Retinal pigment epithelial cell (primary cell): ENCODE results near the gene TSHZ1.
"Not testable (repeated sequence)": the region's sequence is repeated elsewhere in the genome, so short reads cannot be mapped to it uniquely, and the experiment has no call there.

Experiments used
- DNase-seq: peaks from one replicate; pipeline ENCODE4 v3.0.0-alpha.2; 2010; ENCODE audit warnings: low read depth
- H3K4me3 ChIP-seq: 2 replicates; pipeline ENCODE4 v1.5.1; 2011; ENCODE audit warnings: mild to moderate bottlenecking, low read length, control low read depth, moderate library complexity
- TF ChIP-seq, protein P1 (sequence below): conservative IDR thresholded peaks from 2 replicates; pipeline ENCODE4 v1.5.1; 2011; ENCODE audit warnings: low read depth, low read length, control low read depth, inconsistent platforms

Gene TSHZ1

DNA sequence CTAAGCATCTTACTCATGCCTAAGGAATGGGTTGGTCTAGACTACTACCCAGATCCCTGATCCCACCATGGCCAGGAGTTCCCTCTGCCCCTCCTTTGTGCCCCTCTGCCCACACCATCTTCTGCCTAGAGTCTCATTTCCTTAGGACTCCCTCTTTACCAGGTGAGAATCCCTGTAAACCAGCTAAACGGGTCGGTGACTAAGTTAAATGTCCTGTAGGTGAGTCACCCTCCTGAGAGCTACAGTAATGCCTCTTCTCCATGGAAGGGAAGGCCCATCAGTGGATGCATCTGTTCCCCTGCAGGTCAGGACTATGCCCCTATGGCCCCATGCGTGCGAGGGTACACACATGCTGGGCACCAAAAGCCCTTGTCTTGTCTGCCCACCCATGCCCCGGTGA, 27.1 kb upstream of the TSHZ1 start:
- no peak for DNase-seq
- no peak overlapping the region for H3K4me3 ChIP-seq
- TF ChIP-seq, protein P1, sequence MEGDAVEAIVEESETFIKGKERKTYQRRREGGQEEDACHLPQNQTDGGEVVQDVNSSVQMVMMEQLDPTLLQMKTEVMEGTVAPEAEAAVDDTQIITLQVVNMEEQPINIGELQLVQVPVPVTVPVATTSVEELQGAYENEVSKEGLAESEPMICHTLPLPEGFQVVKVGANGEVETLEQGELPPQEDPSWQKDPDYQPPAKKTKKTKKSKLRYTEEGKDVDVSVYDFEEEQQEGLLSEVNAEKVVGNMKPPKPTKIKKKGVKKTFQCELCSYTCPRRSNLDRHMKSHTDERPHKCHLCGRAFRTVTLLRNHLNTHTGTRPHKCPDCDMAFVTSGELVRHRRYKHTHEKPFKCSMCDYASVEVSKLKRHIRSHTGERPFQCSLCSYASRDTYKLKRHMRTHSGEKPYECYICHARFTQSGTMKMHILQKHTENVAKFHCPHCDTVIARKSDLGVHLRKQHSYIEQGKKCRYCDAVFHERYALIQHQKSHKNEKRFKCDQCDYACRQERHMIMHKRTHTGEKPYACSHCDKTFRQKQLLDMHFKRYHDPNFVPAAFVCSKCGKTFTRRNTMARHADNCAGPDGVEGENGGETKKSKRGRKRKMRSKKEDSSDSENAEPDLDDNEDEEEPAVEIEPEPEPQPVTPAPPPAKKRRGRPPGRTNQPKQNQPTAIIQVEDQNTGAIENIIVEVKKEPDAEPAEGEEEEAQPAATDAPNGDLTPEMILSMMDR, result no peak

DNA sequence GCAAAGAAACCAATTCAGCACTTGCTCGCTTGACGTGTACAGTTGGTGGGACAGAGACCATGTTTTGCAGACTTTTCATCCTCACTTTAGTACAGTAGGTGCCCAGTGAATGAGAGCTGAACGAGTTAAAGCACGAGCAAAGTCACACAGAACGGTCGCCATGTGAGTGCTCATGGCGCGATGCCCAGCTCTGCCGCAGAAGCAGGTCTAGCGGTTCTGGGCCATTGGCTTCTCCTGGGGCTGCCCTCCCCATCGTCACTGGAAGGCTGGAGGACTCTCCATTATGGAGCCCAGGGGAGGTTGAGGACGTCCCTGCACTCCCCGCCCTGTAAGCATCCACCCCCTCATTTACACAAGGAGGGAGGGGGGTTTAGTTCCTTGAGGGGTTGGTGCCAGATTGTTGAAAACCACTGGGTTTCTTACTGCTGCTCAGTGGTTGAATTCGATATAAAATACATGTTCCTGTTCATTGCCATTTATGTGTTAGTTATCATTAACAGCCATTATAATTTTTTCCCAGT, 26.6 kb upstream of the TSHZ1 start:
- no peak overlapping the region for H3K4me3 ChIP-seq
- DNase-seq, result no peak
- TF ChIP-seq, protein P1, result no peak

DNA sequence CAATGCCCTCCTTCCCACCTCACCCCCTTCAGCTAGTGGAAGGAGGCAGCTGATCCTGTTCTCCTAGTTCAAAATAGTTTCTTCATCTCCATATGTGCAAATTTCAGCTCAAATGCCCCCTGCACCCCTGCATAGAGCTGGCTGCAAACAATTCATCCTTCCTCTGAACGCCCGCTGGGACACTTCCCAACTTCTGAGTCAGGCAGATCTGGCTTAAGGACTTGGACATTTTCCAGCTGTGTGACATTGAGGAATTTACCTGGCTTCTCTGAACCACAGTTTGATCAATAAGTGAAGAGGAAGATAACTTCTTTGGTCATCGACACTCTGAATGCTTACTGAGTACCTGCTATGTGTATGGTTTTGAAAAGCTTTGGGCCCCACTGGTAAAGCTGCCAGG, 25.1 kb upstream of the TSHZ1 start:
- H3K4me3 ChIP-seq, result no peak overlapping the region
- DNase-seq, result no peak
- TF ChIP-seq, protein P1, result no peak

DNA sequence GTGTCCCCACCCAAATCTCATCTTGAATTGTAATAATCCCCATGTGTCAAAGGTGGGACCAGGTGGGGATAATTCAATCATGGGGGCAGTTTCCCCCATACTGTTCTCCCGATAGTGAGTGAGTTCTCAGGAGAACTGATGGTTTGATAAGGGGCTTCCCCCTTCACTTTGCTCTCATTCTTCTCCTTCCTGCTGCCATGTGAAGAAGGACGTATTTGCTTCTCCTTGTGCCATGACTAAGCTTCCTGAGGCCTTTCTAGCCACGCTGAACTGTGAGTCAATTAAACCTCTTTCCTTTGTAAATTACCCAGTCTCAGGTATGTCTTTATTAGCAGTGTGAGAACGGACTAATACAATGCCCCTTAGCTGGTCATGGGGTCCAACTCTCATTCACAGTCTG, 22.9 kb upstream of the TSHZ1 start:
- not testable (repeated sequence) for DNase-seq, H3K4me3 ChIP-seq

DNA sequence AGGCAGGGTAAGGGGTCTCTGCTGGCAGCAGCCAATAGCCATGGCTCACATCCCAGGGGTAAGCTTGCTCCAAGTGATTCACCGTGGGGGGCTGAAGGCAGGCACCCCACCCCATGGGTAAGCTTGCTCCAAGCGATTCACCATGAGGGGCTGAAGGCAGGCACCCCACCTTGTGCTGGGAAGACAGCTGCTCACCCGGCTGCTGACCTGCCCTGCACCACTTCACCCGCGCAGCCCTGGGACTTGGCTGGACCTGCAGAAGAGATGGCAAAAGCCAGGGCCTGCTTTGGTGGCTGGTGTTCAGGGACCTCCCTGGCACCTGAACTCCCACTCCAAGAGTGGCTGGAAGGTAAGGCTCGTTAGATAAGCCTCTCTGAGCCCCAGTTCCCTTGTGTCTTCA, 20.9 kb upstream of the TSHZ1 start:
- TF ChIP-seq, protein P1, result no peak
- no peak overlapping the region for H3K4me3 ChIP-seq
- DNase-seq, result no peak

DNA sequence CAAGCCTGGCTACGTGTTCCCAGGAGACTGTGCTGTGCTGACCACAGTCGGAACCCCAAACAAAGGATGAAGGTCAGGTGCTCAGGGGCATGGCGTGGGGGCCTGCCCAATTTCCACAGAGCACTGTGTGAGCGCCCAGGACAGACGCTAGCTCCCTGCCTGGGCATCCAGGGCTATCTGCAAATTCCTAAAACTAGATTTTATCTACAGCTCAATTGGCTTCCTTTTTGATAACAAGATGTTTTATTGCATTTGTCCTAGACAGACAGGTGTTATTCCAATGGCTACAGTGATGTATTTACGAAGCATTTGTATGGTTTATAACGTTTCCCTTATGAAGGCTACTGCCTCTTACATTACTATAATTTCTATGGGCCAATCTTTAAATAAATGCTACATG, 17.7 kb upstream of the TSHZ1 start:
- no peak for DNase-seq
- H3K4me3 ChIP-seq, result no peak overlapping the region
- TF ChIP-seq, protein P1, result no peak

DNA sequence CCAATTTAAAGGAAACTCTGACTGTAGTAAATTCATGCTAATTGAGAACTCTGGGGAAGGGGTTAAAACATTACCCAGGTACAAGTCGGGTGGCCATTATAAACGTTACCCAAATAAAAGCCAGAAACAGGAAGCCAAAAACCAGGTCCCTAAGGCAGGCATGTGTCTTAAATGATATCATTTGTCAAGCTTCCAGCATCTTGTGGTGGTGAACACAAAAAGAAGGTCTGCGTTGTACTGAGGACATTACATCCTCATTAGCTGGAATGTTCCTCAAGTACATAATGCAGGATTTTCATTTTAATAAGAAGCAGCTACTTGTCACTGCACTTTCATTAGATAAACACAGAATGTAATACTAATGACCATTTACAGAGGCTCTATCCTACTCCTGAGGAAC, 12.6 kb upstream of the TSHZ1 start:
- DNase-seq, result no peak

More for the DNA sequence above, 12.6 kb upstream of the TSHZ1 start:
- TF ChIP-seq, protein P1, result no peak
- no peak overlapping the region for H3K4me3 ChIP-seq
